ENCODE measurements around the gene TRPT1.

The TRPT1 gene

DNA sequence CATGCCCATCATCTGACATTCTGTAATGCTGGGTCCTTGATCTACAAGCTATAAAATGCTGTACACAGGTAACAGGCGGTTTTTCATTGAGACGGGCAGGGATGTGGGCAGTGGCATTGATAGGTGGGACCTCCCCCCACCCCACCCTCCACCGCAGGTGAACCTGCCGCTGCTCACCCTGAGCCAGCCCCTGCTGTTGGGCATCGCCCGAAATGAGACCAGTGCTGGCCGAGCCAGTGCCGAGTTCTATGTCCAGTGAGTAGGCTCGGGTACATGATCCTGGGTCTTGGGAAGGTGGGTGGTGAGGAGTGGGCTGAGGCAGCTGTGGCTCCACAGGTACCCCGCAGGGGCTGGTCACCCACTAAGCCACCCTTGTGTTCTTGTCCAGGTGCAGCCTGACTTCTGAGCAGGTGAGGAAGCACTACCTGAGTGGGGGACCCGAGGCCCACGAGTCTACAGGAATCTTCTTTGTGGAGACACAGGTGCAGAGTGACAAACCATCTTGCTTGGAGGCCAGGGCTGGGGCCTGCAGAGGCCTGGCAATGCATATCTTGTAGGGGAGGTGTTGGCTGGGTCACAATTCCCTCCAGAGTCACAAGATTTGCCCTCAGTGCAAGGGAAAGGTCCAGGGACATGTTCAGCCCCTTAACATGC lies 3.2 kb upstream of the TRPT1 start:
- DNase-seq (ENCODE audit: low read depth in 2 of 2) = no peak
- no peak for TF ChIP-seq CTCF (IDR thresholded peaks at IDR 0.05; ENCODE audit: low read depth, low read length)
- H3K4me3 ChIP-seq (replicated peaks in 1 of 2; ENCODE audit: low read depth in 2 of 2, low read length in 2 of 2) = no peak overlapping the region

GRCh38 chr11:64227405-64227956 lies 1.5 kb upstream of the TRPT1 start:
- TF ChIP-seq CTCF (IDR thresholded peaks at IDR 0.05; ENCODE audit: low read depth, low read length) = no peak
- DNase-seq (ENCODE audit: low read depth in 2 of 2) = peak in 1 of 2 donors; percentile 51
- H3K4me3 ChIP-seq (replicated peaks in 1 of 2; ENCODE audit: low read depth in 2 of 2, low read length in 2 of 2) = peak overlapping the region; percentile 84 to 89

DNA sequence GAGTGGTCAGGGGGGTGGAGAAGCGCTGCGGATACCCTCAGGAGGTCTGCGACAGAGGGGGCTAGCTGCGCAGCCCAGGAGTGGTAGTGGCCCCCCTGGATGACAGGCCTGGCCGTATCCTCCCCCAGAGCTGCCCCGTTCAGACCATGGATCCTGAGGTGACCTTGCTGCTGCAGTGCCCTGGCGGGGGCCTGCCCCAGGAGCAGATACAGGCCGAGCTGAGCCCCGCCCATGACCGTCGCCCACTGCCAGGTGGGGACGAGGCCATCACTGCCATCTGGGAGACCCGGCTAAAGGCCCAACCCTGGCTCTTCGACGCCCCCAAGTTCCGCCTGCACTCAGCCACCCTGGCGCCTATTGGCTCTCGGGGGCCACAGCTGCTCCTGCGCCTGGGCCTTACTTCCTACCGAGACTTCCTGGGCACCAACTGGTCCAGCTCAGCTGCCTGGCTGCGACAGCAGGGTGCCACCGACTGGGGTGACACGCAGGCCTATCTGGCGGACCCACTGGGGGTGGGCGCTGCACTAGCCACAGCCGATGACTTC lies 593 bp upstream of the TRPT1 start:
- no peak for DNase-seq (ENCODE audit: low read depth in 2 of 2)
- TF ChIP-seq CTCF (IDR thresholded peaks at IDR 0.05; ENCODE audit: low read depth, low read length) = no peak
- H3K4me3 ChIP-seq (replicated peaks in 1 of 2; ENCODE audit: low read depth in 2 of 2, low read length in 2 of 2) = peak overlapping the region; percentile 84 to 89

- no peak for DNase-seq (ENCODE audit: low read depth in 2 of 2)
- H3K4me3 ChIP-seq (replicated peaks in 1 of 2; ENCODE audit: low read depth in 2 of 2, low read length in 2 of 2) = peak overlapping the region; percentile 84 to 89
- no peak for TF ChIP-seq CTCF (IDR thresholded peaks at IDR 0.05; ENCODE audit: low read depth, low read length)
These were observed 937 bp downstream of the TRPT1 start for GRCh38 chr11:64224891-64225607.

DNA sequence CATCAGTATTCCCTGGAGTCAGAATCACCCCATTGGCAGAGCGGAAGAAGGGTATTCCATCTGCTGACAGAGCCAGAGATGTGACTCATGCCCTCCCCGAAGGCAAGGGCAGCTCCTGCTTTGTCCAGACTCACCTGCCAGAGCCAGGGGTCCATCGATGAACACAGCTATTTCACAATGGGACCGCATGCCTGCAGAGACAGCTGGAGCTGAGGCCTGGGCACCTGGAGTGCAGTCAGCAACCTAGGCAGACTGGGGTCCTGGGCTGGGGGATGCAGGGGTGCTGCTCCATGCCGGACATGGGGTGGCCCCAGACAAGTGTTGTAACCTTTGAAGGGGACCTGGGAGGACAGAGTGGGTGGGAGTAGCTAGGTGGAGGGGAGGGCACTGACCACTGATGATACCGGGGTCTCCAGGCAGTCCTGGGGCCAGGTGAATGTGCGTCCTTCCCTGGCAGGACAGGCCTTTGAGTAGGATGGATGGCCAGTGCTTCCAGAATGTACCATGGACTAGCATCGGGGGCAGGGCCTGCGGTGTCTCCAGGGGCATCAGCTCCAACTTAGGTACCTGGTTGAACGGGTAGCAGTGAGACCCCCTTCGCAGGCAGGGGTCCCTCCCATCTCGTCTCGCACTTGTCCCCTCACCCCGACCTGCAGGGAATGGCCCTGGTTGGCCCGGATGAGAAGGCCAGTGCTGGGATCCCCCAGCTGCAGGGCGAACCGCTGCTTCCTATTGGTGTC lies 1.7 kb downstream of the TRPT1 start:
- no peak for TF ChIP-seq CTCF (IDR thresholded peaks at IDR 0.05; ENCODE audit: low read depth, low read length)
- peak in 1 of 2 donors; percentile 51 for DNase-seq (ENCODE audit: low read depth in 2 of 2)

GRCh38 chr11:64223001-64223651 lies 2.9 kb downstream of the TRPT1 start:
- no peak for TF ChIP-seq CTCF (IDR thresholded peaks at IDR 0.05; ENCODE audit: low read depth, low read length)
- H3K4me3 ChIP-seq (replicated peaks in 1 of 2; ENCODE audit: low read depth in 2 of 2, low read length in 2 of 2) = no peak overlapping the region
- no peak for DNase-seq (ENCODE audit: low read depth in 2 of 2)

More for the DNA sequence above, 1.7 kb downstream of the TRPT1 start:
- no peak overlapping the region for H3K4me3 ChIP-seq (replicated peaks in 1 of 2; ENCODE audit: low read depth in 2 of 2, low read length in 2 of 2)
